Suprapubic skin (tissue), 4 donors: Measurements from ENCODE around the gene LUM. TPM values are rescaled to one million over a fixed set of nuclear protein-coding genes. Genes with fewer than 3 reads are reported as not detected.
A peak's percentile ranks its signal among the peaks of the same experiment; 100 is the strongest.

Source experiments
- DNase-seq, 2 donors: peaks; one replicate each; pipeline ENCODE4 v3.0.0-alpha.2; 2019; ENCODE audit warnings: low spot score in 2 of 2
- H3K27ac ChIP-seq: fragments of 200-600 bp; sonication (generic); one replicate; pipeline ENCODE4 v1.5.1; 2019
- H3K27me3 ChIP-seq: fragments of 200-600 bp; sonication (generic); one replicate; pipeline ENCODE4 v1.5.1; 2019
- H3K36me3 ChIP-seq: fragments of 200-600 bp; sonication (generic); one replicate; pipeline ENCODE4 v1.5.1; 2019
- H3K4me1 ChIP-seq: fragments of 200-600 bp; sonication (generic); one replicate; pipeline ENCODE4 v1.5.1; 2019
- H3K4me3 ChIP-seq: fragments of 200-600 bp; sonication (generic); one replicate; pipeline ENCODE4 v1.5.1; 2019; ENCODE audit warnings: mild to moderate bottlenecking
- H3K9me3 ChIP-seq: fragments of 200-600 bp; sonication (generic); one replicate; pipeline ENCODE4 v1.5.1; 2019
- CTCF ChIP-seq, 2 donors: fragments of 200-600 bp in 1 of 2; fragments of 450-650 bp in 1 of 2; sonication (generic) in 1 of 2; IDR thresholded peaks; one replicate each; pipeline ENCODE4 v1.5.1; 2016 to 2019; ENCODE audit warnings: antibody characterized with exemption in 2 of 2, mild to moderate bottlenecking in 1 of 2, moderate library complexity in 1 of 2
- EP300 ChIP-seq: sonication (generic); formaldehyde crosslinking; IDR thresholded peaks from one replicate; pipeline ENCODE4 v1.6.1; 2017; ENCODE audit warnings: antibody characterized with exemption
- POLR2A ChIP-seq, 2 donors: fragments of 450-650 bp; IDR thresholded peaks; one replicate each; pipeline ENCODE4 v1.6.1; 2017; ENCODE audit warnings: antibody characterized with exemption in 2 of 2, mild to moderate bottlenecking in 2 of 2, moderate library complexity in 2 of 2
- POLR2AphosphoS5 ChIP-seq, 3 donors: sonication (generic); formaldehyde crosslinking; IDR thresholded peaks; one replicate each; pipeline ENCODE4 v1.6.1; 2017; ENCODE audit warnings: antibody characterized with exemption in 3 of 3
- WGBS: methylation state at CpG from one replicate; pipeline ENCODE4 v1.1.5; 2018; 5-methylcytosine and 5-hydroxymethylcytosine counted together
- total RNA-seq, 4 donors: library from RNA; depleted of rRNA; stranded (reverse); fragments of >200 nt; gene quantifications; one replicate each; pipeline ENCODE4 v1.1.0, GENCODE V29; 2016

Gene LUM
- 10 to 100 TPM in 3 of 4 donors, 1 to 10 TPM in 1; 7.5 to 26.0 (median 14.1) TPM for total RNA-seq

DNA sequence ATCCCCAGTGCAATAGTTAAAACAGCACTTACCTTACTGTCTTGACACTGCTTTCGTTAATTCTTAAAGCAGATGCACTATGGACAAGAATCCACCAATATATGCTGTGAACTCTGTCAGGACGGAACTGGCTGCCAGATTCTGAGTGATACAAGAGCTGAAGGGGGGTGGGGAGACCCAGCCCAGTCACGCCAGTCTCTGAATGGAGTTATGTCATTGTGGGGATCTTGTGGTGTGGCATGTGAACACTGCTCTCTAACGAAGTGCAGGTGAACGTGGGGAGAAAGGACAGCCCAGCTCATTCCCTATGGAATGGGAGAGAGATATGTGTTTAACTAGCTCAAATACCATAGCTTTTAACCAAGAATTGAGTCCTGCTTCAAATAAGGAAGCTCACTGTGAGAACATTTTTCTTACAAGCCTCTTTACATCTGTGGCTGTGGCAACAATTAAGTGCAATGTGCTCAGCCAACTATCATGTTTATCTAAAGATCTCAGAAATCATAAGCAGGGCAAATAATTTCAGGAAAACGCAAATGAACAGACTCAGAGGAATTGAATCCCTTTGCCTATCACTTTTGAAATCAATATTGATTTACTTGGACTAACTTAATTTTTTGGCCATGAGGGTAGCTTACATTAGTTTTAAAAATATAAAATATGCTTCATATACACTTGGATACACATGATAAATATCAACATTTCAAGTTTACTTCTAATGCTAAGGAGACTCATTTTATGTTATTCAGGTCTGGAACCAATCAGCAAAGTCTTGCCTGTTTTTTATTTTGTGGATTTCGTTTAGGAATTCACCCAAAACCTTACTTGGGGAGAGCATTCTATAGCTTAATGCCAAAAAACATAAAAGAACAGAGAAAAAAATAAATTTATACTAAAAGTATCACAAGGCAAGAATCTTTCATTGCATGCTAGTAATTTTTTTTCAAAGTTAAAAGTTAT lies at the start of gene LUM:
Gene LUM (minus strand): TSS at position 129 of the 960 bp plus-strand sequence. CDS start 2,515 bp downstream, outside the sequence.
- WGBS: 30% methylated on average over 7 of the region's 7 CpGs
- Histone ChIP-seq H3K27ac (no peak within 1 kb of the TSS), H3K36me3 (no peaks in the 10 kb centered on the region), H3K27me3 (no peaks in the 10 kb centered on the region), H3K4me3 (peak within 1 kb of the TSS; percentile 20), H3K4me1 (peaks cover 10% of the 10 kb centered on the region), H3K9me3 (no peaks in the 10 kb centered on the region)
- TF ChIP-seq EP300 (no peak), CTCF (IDR thresholded peaks at IDR 0.05) (no peak), POLR2AphosphoS5 (IDR thresholded peaks at IDR 0.05) (no peak), POLR2A (IDR thresholded peaks at IDR 0.05) (no peak)
- peak in 1 of 2 donors; percentile 66 for DNase-seq

DNA sequence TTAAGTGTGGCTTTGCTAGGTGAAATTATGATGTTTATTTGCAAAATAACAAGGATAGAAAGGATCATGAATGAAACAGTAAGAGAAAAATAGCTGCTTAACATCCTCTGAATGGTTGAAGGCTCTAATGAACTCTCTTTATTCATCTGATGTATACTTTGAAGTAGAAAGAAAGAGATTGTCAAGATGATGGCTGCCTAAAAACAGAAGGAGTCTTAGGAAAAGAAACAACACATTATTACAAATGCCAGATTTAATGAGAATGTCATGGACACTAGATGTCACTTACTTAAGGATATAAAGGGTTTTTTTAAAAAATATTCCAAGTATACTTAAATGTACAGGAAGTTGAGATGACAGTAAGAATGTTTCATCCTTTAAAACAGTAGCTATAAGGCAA lies 49.7 kb upstream of the LUM start:
- Histone ChIP-seq H3K27me3 (no peaks in the 10 kb centered on the region), H3K4me3 (no peak overlapping the region), H3K4me1 (no peaks in the 10 kb centered on the region), H3K36me3 (peaks cover 15% of the 10 kb centered on the region), H3K27ac (no peak overlapping the region), H3K9me3 (no peaks in the 10 kb centered on the region)
- no peak for DNase-seq
- no peak for TF ChIP-seq EP300
- TF ChIP-seq CTCF (IDR thresholded peaks at IDR 0.05): no peak
- no peak for TF ChIP-seq POLR2AphosphoS5 (IDR thresholded peaks at IDR 0.05)
- no peak for TF ChIP-seq POLR2A (IDR thresholded peaks at IDR 0.05)

DNA sequence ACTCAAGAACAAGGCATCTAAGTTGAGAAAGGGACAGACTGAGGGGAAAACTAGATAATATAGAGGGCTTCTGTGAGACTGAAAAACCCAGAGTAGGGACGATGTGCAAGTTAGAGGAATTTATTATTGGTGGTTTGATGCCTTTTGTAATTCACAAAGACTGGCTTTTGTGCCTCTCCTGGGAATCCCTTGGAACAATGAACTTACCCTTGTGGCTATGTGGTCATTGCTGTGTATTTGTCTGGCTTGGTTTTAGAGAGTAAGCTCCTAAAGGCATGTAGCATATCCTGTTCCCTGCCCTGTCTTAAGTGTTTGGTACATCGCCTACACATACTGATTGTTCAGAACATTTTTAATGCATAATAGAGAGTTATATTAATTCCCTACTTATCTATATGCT lies 44.7 kb upstream of the LUM start:
- Histone ChIP-seq H3K4me1 (no peaks in the 10 kb centered on the region), H3K4me3 (no peak overlapping the region), H3K36me3 (peaks cover 21% of the 10 kb centered on the region), H3K9me3 (no peaks in the 10 kb centered on the region), H3K27me3 (no peaks in the 10 kb centered on the region), H3K27ac (no peak overlapping the region)
- TF ChIP-seq POLR2AphosphoS5 (IDR thresholded peaks at IDR 0.05) (no peak), POLR2A (IDR thresholded peaks at IDR 0.05) (no peak), CTCF (IDR thresholded peaks at IDR 0.05) (no peak), EP300 (no peak)
- no peak for DNase-seq
- 60% methylated on average over 2 of the region's 2 CpGs for WGBS

- no peaks in the 10 kb centered on the region for H3K9me3 ChIP-seq
- H3K36me3 ChIP-seq: peaks cover 27% of the 10 kb centered on the region
- H3K27me3 ChIP-seq: no peaks in the 10 kb centered on the region
- no peak overlapping the region for H3K27ac ChIP-seq
- H3K4me1 ChIP-seq: no peaks in the 10 kb centered on the region
- TF ChIP-seq POLR2A (IDR thresholded peaks at IDR 0.05) (no peak), EP300 (no peak), CTCF (IDR thresholded peaks at IDR 0.05) (no peak), POLR2AphosphoS5 (IDR thresholded peaks at IDR 0.05) (no peak)
- no peak overlapping the region for H3K4me3 ChIP-seq
- DNase-seq: no peak
- 86% methylated on average over 3 of the region's 3 CpGs for WGBS
Measured at GRCh38 chr12:91154131-91154530, 42.8 kb upstream of the LUM start.

GRCh38 chr12:91144053-91144452 lies 32.8 kb upstream of the LUM start:
- Histone ChIP-seq H3K4me3 (no peak overlapping the region), H3K27me3 (no peaks in the 10 kb centered on the region), H3K36me3 (no peaks in the 10 kb centered on the region), H3K4me1 (peaks cover 5% of the 10 kb centered on the region), H3K9me3 (no peaks in the 10 kb centered on the region), H3K27ac (no peak overlapping the region)
- WGBS: 79% methylated on average over 2 of the region's 2 CpGs
- DNase-seq: no peak
- TF ChIP-seq CTCF (IDR thresholded peaks at IDR 0.05) (no peak), EP300 (no peak), POLR2AphosphoS5 (IDR thresholded peaks at IDR 0.05) (no peak), POLR2A (IDR thresholded peaks at IDR 0.05) (no peak)
